Thyroid gland (tissue), 4 donors: ENCODE data around the gene LAMA2.

Experiments
- CTCF ChIP-seq, 6 experiments: fragments of 200-600 bp in 3 of 6; fragments of 450-650 bp in 3 of 6; sonication (generic) in 3 of 6; IDR thresholded peaks; one replicate each; pipeline ENCODE4 v1.5.1; 2016 to 2019; ENCODE audit warnings: antibody characterized with exemption in 6 of 6, mild to moderate bottlenecking in 2 of 6, inconsistent platforms in 1 of 6, moderate library complexity in 1 of 6
- POLR2A ChIP-seq, 2 donors: fragments of 450-650 bp; IDR thresholded peaks; one replicate each; pipeline ENCODE4 v1.6.1; 2017; ENCODE audit warnings: antibody characterized with exemption in 2 of 2, mild to moderate bottlenecking in 2 of 2, moderate library complexity in 1 of 2

- TF ChIP-seq CTCF (IDR thresholded peaks at IDR 0.05) (no peak), POLR2A (IDR thresholded peaks at IDR 0.05) (no peak)
Measured at GRCh38 chr6:128874863-128875262, 8.1 kb upstream of the LAMA2 start.
